Skin epidermis (tissue), 12 donors: ENCODE measurements around the gene ABCB1.

Source experiments
- H3K27ac ChIP-seq, 21 experiments: fragments of 200-600 bp; sonication (generic) in 11 of 21; one replicate each; pipeline ENCODE4 v1.5.0; 2020; ENCODE audit warnings: mild to moderate bottlenecking in 3 of 21, inconsistent platforms in 2 of 21, moderate library complexity in 2 of 21
- H3K4me3 ChIP-seq, 7 experiments: fragments of 200-600 bp; sonication (generic) in 2 of 7; one replicate each; pipeline ENCODE4 v1.5.0; 2020; ENCODE audit warnings: inconsistent platforms in 2 of 7, mild to moderate bottlenecking in 2 of 7, moderate library complexity in 1 of 7

ABCB1 gene

GRCh38 chr7:87518735-87519134, 81.9 kb downstream of the ABCB1 start:
- Histone ChIP-seq H3K4me3 (no peak overlapping the region), H3K27ac (no peak overlapping the region)

GRCh38 chr7:87517891-87518290, 82.8 kb downstream of the ABCB1 start:
- Histone ChIP-seq H3K4me3 (no peak overlapping the region), H3K27ac (no peak overlapping the region)

GRCh38 chr7:87517136-87517815, 83.4 kb downstream of the ABCB1 start:
- H3K4me3 ChIP-seq = no peak overlapping the region
- no peak overlapping the region for H3K27ac ChIP-seq

GRCh38 chr7:87513735-87514335, 86.8 kb downstream of the ABCB1 start:
- H3K4me3 ChIP-seq = no peak overlapping the region
- no peak overlapping the region for H3K27ac ChIP-seq

- no peak overlapping the region for H3K4me3 ChIP-seq
- H3K27ac ChIP-seq = no peak overlapping the region
Measured at GRCh38 chr7:87512906-87513305, 87.8 kb downstream of the ABCB1 start.

- Histone ChIP-seq H3K27ac (no peak overlapping the region), H3K4me3 (no peak overlapping the region)
Measured at GRCh38 chr7:87511510-87511909, 89.2 kb downstream of the ABCB1 start.

GRCh38 chr7:87510411-87510875, 90.2 kb downstream of the ABCB1 start:
- Histone ChIP-seq H3K27ac (no peak overlapping the region), H3K4me3 (no peak overlapping the region)

- Histone ChIP-seq H3K4me3 (no peak overlapping the region), H3K27ac (no peak overlapping the region)
Measured at GRCh38 chr7:87507446-87507845, 93.2 kb downstream of the ABCB1 start.

- no peak overlapping the region for H3K27ac ChIP-seq
- H3K4me3 ChIP-seq = no peak overlapping the region
Measured at GRCh38 chr7:87506246-87507180, 94.2 kb downstream of the ABCB1 start.

GRCh38 chr7:87505557-87506245, 95.0 kb downstream of the ABCB1 start:
- H3K4me3 ChIP-seq = no peak overlapping the region
- no peak overlapping the region for H3K27ac ChIP-seq

GRCh38 chr7:87505122-87505521, 95.6 kb downstream of the ABCB1 start:
- Histone ChIP-seq H3K27ac (no peak overlapping the region), H3K4me3 (no peak overlapping the region)

- no peak overlapping the region for H3K27ac ChIP-seq
Measured at GRCh38 chr7:87499494-87499893, 101.2 kb downstream of the ABCB1 start.

GRCh38 chr7:87498893-87499292, 101.8 kb downstream of the ABCB1 start:
- H3K4me3 ChIP-seq = no peak overlapping the region
- H3K27ac ChIP-seq = no peak overlapping the region

More at GRCh38 chr7:87499494-87499893, 101.2 kb downstream of the ABCB1 start:
- H3K4me3 ChIP-seq = no peak overlapping the region

GRCh38 chr7:87497482-87497881, 103.2 kb downstream of the ABCB1 start:
- H3K4me3 ChIP-seq = no peak overlapping the region
- no peak overlapping the region for H3K27ac ChIP-seq

GRCh38 chr7:87495366-87495765, 105.3 kb downstream of the ABCB1 start:
- no peak overlapping the region for H3K27ac ChIP-seq
- H3K4me3 ChIP-seq = no peak overlapping the region

- H3K27ac ChIP-seq = no peak overlapping the region
- H3K4me3 ChIP-seq = no peak overlapping the region
Measured at GRCh38 chr7:87494454-87494853, 106.2 kb downstream of the ABCB1 start.

GRCh38 chr7:87483131-87483530, 117.6 kb downstream of the ABCB1 start:
- Histone ChIP-seq H3K27ac (no peak overlapping the region), H3K4me3 (no peak overlapping the region)

GRCh38 chr7:87482115-87482514, 118.6 kb downstream of the ABCB1 start:
- H3K27ac ChIP-seq = no peak overlapping the region

GRCh38 chr7:87480386-87480785, 120.3 kb downstream of the ABCB1 start:
- H3K4me3 ChIP-seq = no peak overlapping the region
- H3K27ac ChIP-seq = no peak overlapping the region

More at GRCh38 chr7:87482115-87482514, 118.6 kb downstream of the ABCB1 start:
- no peak overlapping the region for H3K4me3 ChIP-seq

- Histone ChIP-seq H3K27ac (no peak overlapping the region), H3K4me3 (no peak overlapping the region)
Measured at GRCh38 chr7:87479951-87480350, 120.7 kb downstream of the ABCB1 start.
